ENCODE results near the gene KRT34.
"Not testable (repeated sequence)": the region's sequence is repeated elsewhere in the genome, so short reads cannot be mapped to it uniquely, and the experiment has no call there.

The KRT34 gene

DNA sequence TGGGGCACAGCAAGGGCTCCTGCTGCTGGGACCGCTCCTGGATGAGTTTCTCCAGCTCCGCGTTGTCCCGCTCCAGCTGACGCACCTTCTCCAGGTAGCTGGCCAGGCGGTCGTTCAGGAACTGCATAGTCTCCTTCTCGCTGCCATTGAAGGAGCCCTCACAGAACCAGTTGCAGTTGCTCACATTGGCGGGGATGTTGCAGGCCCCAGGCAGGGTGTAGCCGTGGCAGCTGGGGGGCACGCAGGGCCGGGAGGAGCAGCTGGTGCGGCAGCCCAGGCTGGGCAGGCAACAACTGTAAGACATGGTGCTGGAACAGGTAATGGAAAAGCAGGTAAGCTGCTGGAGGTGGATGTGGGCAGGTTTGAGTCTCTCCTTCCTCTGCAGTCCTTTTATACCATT lies at the start of gene KRT34:
Gene KRT34, minus strand, starts transcription at position 364 of the 400 bp plus-strand sequence. Its CDS starts 60 bp downstream, at position 304.
- DNase-seq (ENCODE audit: low read depth), result not testable (repeated sequence)

DNA sequence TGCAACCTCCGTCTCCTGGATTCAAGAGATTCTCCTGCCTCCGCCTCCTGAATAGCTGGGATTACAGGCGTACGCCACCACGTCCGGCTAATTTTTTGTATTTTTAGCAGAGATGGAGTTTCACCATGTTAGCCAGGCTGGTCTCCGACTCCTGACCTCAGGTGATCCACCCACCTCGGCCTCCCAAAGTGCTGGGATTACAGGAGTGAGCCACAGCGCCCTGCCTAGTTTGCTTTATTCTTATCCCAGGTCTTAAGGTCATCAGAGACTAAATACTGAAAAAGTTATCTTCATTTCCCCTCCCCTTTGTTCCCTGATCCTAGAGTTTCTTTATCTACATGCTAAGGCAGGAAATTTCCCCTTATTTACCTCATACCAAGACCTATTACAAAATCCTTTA lies 48.3 kb upstream of the KRT34 start:
- DNase-seq (ENCODE audit: low read depth), result not testable (repeated sequence)

DNA sequence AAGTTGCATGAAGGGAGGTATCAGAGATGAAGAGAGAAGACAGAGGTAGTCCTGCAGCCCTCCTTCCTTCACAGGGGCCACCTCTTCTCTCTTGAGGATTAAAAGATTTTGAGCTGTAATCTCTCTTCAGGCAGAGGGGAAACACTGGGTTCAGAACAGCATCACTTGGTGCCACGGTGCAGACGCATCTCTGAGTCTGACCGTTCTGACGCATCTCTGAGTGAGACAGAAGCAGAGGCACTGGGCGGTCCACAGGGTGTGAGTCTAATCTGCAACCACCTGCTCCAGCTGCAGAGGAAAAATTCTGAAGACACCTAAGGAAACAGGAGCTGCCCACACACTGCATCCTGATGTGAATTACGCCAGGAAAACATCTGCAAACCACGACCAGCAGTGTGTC lies 47.6 kb upstream of the KRT34 start:
- DNase-seq (ENCODE audit: low read depth), result no peak

DNA sequence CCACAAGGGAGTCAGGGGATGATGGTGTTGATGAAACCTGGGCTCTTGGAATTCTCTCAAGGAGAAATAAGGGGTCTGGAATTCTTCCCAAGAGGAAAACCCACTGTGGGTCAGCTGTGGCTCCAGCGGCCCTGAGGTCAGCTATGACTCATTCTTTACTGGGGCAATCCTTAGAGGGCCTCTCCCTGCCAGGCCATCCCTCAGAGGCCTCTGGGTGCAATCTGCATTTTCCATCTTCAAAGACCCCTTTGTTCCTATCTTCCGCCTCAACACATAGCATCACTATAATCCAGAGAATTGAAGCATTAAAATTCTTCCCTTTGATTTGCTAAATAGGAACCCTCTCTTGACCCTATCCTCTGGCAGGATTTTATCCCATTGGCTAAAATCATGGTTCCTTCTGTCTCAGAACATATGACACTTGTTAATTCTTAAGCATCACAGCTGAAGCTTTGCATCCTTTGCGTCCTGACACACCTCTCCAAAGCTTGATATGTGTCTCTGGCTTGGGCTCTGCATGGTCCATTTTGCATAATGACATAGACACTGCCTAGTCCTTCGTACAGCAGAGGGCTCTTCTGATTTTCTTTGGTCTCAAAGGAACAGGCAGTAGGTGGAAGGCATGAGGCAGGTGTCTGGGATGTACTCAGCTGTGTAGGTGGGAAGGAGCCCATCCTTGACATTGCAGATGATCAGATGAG lies 46.6 kb upstream of the KRT34 start:
- DNase-seq (ENCODE audit: low read depth), result no peak

DNA sequence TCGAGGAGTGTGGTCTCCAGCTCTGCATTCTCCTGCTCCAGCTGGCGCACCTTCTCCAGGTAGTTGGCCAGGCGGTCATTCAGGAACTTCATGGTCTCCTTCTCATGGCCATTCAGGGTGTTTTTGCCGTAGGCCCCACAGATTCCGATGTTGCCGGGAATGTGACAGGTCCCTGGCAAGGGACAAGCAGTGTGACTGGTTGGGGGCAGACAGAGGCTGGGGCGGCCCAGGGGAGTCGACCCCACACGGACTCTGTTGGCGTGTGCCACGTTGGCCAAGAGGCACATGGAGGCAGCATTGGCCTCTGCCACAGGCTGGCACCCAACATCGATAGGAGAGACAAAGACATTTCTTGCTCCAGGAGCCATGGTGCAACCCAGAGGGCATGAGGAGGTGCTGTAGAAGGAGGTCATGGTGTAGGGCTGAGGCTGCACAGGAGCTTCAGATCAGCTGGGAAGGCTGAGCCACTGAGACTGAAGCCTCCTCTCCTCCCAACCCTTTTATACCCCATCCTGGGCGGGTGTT lies 42.1 kb upstream of the KRT34 start, which contains the start of gene KRT37:
Gene KRT37, minus strand, starts transcription at position 475 of the 525 bp plus-strand sequence. Its CDS starts 62 bp downstream, at position 413.
- no peak for DNase-seq (ENCODE audit: low read depth)

DNA sequence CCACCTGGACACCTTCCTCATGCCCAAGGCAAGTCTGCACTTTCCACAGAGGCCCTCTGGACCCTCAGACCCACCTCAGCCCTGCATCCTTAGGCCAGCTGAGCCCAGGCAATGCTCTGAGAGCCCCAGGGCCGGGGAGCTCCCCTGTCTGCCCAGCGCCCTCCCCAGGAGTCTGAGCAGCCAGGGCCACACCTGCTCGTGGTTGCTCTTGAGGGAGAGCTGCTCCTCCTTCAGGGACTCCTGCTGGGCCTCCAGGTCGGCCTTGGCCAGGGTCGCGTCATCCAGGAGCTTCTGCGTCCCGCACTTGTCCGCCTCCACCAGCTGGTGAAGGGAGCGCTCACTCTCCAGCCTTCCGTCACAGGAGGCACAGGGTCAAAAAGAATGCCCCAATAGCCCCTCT lies 40.5 kb upstream of the KRT34 start:
- DNase-seq (ENCODE audit: low read depth), result not testable (repeated sequence)

DNA sequence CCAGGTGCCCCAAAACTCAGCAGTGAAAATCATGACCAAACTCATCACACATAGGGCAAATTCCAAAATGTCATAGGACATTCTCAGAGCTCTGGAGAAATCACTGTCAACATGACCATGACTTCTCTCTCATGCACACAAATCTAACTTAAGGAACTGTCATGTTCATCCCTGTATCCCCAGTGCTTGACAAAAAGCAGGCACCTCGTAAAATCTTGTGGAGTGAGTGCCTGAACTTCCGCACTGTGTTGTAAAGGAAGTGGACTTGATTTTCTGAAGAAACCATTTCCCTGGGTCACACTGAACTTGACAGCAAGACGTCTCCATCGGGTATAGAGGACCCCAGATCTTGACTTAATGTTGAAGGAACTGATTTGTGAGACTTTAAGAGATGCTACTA lies 39.5 kb upstream of the KRT34 start:
- DNase-seq (ENCODE audit: low read depth), result no peak

DNA sequence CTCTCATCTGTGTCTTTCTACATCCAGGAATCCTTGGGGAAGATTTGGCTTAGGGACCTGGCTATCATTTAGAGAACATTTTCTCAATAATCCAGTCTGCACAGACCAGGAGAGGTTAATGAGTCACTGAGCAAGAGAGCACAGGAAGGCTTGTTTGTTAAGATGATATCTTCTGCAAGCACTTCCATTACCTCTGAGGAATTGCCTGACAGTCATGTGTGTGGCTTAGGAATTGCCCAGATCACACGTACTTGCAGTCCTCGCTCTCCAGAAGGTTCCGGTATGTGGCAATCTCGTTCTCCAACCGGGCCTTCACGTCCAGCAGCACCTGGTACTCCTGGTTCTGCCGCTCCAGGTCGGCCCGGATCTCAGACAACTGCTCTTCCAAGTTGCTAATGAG lies 39.0 kb upstream of the KRT34 start:
- no peak for DNase-seq (ENCODE audit: low read depth)

DNA sequence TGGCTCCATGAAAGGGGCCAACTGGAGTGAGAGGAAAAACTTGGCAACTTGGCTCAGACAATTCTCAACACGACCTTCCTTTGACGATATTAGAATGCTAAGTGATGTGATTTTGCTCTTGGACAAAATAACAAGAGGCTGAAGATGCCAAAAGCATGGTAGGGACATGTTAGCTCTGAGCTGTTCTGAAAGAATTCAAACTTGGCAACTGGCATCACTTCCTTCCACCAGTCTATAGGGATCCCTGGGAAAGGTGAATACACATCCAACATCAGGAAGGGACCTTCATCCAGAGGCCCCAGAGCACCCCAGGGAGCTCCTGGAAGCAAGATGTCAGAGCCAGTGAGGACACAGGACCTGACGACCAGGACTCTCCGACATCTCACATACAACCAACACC lies 38.0 kb upstream of the KRT34 start:
- DNase-seq (ENCODE audit: low read depth), result no peak

DNA sequence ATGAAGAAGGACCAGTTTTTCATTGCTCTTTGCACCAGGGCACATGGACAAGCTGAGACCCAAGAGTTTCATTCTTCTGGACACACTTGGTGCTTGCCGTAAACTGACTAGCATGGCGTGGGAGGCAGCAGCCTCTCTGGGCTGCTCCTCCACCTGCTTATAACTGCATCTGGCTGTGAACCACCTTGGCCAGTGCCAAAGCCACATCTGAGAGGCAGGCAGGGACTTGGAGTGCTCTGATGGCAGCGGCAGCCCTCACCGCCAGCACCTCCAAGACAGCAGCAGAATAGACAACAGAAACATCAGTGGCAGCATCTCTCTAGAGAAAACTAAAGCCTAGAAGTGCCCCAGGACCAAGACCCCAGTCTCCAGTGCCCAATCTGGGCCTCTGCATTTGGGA lies 37.6 kb upstream of the KRT34 start:
- no peak for DNase-seq (ENCODE audit: low read depth)

DNA sequence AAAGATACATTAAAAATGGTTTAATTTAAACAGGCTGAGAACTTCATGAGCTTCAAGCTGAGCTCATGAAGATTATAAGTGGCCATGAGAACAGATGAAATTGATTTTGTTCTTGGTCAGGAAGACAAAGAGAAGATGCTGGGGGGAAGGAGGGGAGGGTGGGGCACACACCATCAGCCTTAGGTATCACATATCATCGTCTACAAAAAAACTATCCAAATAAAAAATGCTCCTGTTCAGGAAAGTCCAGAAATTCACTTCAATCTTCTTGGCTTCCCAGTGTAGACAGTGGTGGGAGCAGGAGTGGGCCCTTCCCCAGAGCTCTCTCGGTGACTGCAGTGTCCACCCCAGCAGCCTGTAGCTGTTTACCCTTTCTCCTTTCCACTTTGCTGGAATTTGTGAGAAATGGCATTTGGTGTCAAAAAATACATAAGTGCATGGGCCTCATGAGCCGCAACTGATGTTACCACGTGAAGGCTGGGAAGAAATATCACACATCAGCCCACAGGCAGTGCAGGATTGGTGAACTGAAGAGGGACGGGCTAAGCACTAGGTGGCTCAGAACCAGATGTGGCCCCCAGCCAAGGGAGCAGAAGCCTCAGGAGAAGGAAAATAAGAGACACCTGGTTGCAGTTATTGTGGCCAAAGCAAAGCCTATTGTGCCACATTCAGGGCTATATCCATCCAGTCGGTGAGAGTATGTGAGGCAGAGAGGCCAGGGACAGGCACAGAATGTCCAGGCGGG lies 36.2 kb upstream of the KRT34 start:
- DNase-seq (ENCODE audit: low read depth), result no peak

DNA sequence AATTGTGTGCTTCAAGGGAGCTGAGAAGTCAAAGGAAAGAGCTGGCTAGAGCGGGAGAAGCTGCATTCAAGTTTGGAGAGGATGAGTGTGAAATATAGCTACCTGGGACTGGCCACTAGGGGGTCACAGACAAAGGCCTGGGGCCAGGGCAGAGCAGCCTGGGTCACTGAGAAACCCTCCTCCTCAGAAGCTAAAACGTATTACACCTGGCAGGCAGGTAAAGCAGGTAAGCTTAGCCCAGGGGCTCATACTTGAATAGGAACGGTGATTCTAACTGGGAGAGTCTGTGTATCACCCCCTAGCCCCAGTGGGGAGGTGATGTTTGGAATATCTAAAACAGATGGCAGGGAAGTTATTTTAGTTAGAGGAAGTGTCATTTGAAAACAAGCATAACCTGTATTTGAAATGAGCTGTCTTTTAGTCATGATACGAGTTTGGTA lies 35.5 kb upstream of the KRT34 start:
- DNase-seq (ENCODE audit: low read depth), result no peak

DNA sequence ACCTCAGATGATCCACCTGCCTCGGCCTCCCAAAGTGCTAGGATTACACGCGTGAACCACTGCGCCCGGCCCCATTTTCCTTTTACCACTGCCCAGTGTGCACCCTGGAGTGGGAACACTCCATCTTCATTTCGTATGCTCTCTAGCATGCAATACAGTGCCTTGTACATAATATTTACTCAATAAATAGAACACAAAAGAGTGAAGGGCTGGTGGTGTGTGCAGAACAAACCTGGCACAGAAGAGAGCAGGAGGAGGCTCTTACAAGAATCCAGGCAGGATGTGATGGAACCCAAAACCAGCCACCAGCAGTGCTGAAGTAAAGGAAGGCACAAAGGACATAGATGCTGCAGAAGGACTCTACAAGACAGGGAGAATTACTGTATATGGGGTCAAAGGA lies 35.0 kb upstream of the KRT34 start:
- DNase-seq (ENCODE audit: low read depth), result no peak

DNA sequence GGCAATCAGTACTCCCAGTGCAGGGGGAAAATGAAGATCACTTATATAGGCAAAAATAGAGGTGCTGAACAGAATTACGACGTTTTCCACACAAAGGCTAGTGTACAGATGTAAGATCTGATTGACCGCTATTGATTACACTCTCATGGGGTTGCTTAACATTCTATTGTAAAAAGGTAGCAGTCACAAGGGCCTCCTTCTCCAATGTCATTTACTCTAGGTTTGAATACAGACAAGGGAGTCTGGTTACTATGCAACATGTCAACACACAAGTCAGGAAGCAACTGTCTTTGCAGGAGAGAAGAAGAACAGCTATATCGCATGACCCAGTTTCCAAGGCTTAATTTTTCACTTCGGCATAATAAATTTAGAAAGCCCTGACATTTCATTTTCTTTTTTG lies 34.4 kb upstream of the KRT34 start:
- no peak for DNase-seq (ENCODE audit: low read depth)

DNA sequence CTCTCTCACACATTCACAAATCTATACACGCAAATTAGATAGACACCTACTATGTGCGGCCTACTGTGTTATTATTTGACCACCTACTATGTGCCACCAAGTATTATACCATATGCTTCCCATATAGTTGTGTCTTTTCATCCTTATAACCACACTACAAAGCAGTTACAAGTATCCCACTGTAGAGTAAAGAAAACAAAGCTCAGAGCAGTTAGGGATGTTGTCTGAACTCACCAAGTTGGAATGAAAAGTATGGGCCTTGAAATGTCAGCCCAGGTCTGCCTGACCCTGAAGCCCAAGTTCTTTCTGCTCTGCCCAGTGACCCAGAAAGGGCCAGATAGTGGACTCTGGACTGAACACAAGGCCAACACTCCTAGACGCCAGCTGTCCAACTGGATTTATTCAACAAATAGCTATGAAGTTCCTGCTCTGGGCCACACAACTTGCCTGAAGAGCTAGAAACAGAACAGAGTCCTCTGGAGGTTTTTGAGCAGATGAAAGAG lies 33.8 kb upstream of the KRT34 start:
- DNase-seq (ENCODE audit: low read depth), result no peak

DNA sequence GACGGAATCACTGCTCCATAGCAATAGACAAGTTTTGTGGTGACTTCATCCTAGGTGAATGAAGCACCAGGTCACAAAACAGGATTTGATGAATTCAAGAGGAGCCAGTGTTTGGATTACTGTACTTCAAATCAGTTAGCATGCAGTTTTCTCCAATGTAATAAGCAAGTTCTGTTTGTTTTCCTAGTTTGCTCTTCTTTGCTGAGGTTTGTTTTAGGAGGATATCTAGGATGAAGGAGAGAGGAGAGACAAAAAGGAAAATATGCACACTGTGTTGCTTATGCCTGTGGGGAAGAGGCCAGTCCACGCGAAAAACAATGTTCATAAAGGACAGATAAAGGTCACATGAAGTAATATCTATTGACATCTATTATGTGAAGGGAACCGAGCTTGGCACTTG lies 33.3 kb upstream of the KRT34 start:
- DNase-seq (ENCODE audit: low read depth), result no peak

DNA sequence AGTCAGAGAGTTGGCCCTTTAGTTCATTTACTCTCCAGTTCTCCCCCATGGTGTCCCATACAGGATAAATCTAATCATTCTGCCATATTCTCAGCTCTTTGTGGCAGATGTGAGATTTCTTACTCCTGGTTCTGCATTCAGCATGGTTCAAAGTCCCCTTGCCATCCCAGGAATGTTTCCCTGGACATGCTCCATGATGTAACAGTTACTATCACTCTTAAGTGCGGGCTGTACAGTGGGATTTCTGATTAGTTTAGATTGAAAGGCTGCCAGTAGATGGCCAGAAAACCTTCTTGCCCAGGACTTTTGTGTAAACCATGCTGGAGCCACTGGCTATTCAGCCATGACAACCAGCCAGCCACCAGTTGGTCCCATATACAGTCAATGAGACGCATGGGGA lies 31.9 kb upstream of the KRT34 start:
- no peak for DNase-seq (ENCODE audit: low read depth)

DNA sequence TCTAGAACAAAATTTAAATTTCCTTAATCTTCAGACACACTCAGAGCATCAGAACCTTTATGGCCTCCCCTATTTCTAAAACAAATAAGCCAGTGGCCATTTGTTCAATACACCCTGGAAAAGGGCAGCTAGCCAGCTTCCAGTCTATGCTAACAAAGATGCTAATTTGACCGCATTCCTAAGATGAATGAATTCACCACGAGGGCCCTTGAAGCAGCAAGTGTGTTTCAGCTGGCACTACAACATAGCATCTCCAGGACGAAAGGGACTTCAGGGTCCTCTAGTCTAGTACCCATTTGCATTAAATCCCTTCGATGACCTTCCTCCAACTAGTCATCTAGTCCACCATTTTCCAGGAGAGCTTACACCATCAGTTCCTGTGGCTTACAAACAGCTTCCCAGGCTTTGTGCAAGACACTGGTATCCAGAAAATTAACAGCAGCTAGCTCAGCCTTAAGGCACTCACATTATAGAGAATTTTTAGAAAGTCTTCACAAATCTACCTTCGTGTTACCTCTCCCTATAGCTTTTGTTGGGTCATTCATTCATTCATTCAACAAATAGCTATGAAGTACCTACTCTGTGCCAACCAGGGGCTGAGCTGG lies 31.3 kb upstream of the KRT34 start:
- no peak for DNase-seq (ENCODE audit: low read depth)

DNA sequence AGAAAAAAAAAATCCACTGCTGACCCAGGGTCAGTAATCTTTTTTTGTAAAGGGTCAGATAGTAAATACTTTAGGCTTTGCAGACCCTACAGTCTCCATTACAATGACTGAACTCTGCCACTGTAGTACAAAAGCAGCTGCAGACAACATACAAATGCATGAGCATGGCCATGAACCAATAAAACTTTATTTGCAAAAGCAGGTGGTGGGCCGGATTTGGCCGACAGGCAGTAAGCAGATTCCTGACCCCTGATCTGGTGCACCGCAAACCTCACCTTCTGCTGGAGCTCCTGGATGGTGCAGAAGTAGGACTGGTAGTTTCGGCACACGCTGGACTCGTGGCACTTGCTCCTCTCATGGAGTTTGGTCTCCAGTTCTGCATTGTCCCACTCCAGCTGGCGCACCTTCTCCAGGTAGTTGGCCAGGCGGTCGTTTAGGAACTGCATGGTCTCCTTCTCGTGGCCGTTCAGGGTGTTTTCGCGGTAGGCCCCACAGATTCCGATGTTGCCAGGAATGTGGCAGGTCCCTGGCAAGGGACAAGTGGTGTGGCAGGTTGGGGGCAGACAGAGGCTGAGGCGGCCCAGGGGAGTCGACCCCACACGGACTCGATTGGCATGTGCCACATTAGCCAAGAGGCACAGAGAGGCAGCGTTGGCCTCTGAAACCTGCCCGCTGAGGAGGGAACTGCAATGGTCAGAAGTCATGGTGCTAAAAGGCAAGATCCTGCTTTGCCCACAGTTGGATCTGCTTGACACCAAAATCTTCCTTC lies 29.1 kb upstream of the KRT34 start:
- no peak for DNase-seq (ENCODE audit: low read depth)

DNA sequence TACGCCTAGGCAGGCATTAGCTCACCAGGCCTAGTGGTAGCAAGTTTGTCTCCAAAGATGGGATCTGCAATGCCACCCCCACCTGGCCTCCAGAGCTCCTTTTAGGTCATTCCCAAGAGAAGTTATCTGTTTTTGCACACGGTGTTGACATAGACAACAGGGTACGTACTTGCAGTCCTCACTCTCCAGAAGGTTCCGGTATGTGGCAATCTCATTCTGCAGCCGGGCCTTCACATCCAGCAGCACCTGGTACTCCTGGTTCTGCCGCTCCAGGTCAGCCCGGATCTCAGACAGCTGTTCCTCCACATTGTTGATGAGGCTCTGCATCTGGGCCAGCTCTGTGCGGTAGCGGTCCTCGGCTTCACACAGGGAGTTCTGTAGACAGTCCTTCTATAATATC lies 25.1 kb upstream of the KRT34 start:
- DNase-seq (ENCODE audit: low read depth), result no peak

DNA sequence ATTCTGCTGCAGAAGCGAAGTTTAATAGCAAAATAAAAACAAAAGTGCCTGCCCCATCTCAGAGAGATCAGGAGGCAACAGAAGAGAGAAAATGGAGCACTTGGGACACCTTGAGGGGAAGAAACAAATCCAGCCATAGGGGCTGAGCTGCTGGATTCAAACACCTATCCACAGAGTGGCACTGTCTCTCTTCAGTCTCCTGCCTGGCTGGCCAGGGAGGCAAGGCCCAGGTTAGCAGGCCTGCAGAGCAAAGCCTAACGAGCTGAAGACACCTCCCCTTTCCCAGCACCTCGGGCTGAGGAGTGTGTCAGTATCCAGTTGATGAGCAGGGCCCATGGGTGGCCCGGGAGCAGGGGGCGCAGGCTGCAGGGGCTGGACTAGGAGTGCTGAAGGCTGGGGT lies 24.1 kb upstream of the KRT34 start:
- no peak for DNase-seq (ENCODE audit: low read depth)

Measured in activated gamma-delta T cell treated with anti-CD3 and anti-CD28 coated beads, Interleukin-2, amount 50 U/mL, for 16 hours (primary cell).